Vagina (tissue), 2 donors: ENCODE measurements around the gene SKP2. TPM values are rescaled to one million over a fixed set of nuclear protein-coding genes. Genes with fewer than 3 reads are reported as not detected.

ENCODE experiments used
- DNase-seq, 2 donors: peaks; one replicate each; pipeline ENCODE4 v3.0.0-alpha.2; 2017; ENCODE audit errors: extremely low spot score in 2 of 2
- H3K27ac ChIP-seq: fragments of 200-600 bp; sonication (generic); one replicate; pipeline ENCODE4 v1.5.1; 2019
- H3K27me3 ChIP-seq: fragments of 200-600 bp; sonication (generic); one replicate; pipeline ENCODE4 v1.5.1; 2019
- H3K36me3 ChIP-seq, 2 donors: fragments of 200-600 bp; sonication (generic); one replicate each; pipeline ENCODE4 v1.5.1; 2017 to 2019
- H3K4me1 ChIP-seq: fragments of 200-600 bp; sonication (generic); one replicate; pipeline ENCODE4 v1.5.1; 2019
- H3K4me3 ChIP-seq, 2 donors: fragments of 200-600 bp; sonication (generic); 1 replicate in 1 of 2; 2 replicates in 1 of 2; pipeline ENCODE4 v1.5.1; 2016 to 2019
- H3K9me3 ChIP-seq: fragments of 200-600 bp; sonication (generic); one replicate; pipeline ENCODE4 v1.5.1; 2019
- CTCF ChIP-seq, 3 experiments: fragments of 450-650 bp in 2 of 3; fragments of 200-600 bp in 1 of 3; sonication (generic) in 1 of 3; IDR thresholded peaks; one replicate each; pipeline ENCODE4 v1.5.1; 2017 to 2019; ENCODE audit warnings: antibody characterized with exemption in 3 of 3, mild to moderate bottlenecking in 2 of 3, moderate library complexity in 2 of 3
- POLR2A ChIP-seq, 2 donors: fragments of 450-650 bp; IDR thresholded peaks; one replicate each; pipeline ENCODE4 v1.6.1; 2017; ENCODE audit warnings: antibody characterized with exemption in 2 of 2, mild to moderate bottlenecking in 2 of 2, moderate library complexity in 2 of 2
- POLR2AphosphoS5 ChIP-seq, 2 donors: sonication (generic); formaldehyde crosslinking; IDR thresholded peaks; one replicate each; pipeline ENCODE4 v1.9.0; 2017; ENCODE audit warnings: antibody characterized with exemption in 2 of 2, mild to moderate bottlenecking in 2 of 2, low read depth in 1 of 2; ENCODE audit not compliant: insufficient read depth in 1 of 2
- intact Hi-C: fragments of 100-400 bp; cut with DNase I; formaldehyde crosslinking; loops from one replicate; pipeline ENCODE4 v1.15.1; 2023
- total RNA-seq: library from RNA; depleted of rRNA; stranded (reverse); fragments of >200 nt; gene quantifications from one replicate; pipeline ENCODE4 v1.2.3, GENCODE V29; 2016

SKP2 gene
- total RNA-seq, 1 donor from 2014 or later = 12.0 TPM

GRCh38 chr5:36161361-36161760, 9.4 kb downstream of the SKP2 start:
- intact Hi-C loops = no loop called here
- Histone ChIP-seq H3K9me3 (no peaks in the 10 kb centered on the region), H3K27ac (no peak overlapping the region), H3K4me3 (no peak overlapping the region), H3K27me3 (no peaks in the 10 kb centered on the region), H3K4me1 (peaks cover 6% of the 10 kb centered on the region), H3K36me3 (peaks cover 0 to 31% of the 10 kb centered on the region in 2 donors)
- no peak for TF ChIP-seq CTCF (IDR thresholded peaks at IDR 0.05)
- TF ChIP-seq POLR2A (IDR thresholded peaks at IDR 0.05) = no peak
- no peak for TF ChIP-seq POLR2AphosphoS5 (IDR thresholded peaks at IDR 0.05; ENCODE audit: insufficient read depth in 1 of 2, low read depth in 1 of 2)
- DNase-seq = no peak

- peaks cover 0 to 46% of the 10 kb centered on the region in 2 donors for H3K36me3 ChIP-seq
- intact Hi-C loops = no loop called here
Observed at GRCh38 chr5:36162810-36163486, 11.0 kb downstream of the SKP2 start.

DNA sequence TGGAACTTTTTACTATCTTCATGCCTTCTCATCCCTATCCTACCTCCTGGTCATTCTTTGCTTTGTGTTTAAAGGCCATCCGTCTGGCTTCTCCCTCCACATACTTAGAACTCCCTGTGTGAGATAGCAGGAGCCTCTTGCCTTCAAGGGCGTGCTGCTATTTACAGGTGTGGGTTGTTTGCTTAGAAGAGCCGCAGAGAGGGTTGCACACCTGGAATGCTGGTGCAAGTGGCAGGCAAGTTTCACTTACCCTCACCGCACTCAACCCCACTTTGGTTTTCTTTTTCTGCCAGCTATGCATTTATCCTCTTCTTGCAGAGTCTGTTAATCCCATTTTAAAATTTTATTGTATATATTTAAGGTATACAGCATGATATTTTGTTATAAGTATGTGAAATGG, 12.6 kb downstream of the SKP2 start:
- DNase-seq = no peak
- H3K4me1 ChIP-seq = no peaks in the 10 kb centered on the region
- no peak overlapping the region for H3K4me3 ChIP-seq
- H3K9me3 ChIP-seq = no peaks in the 10 kb centered on the region
- intact Hi-C loops = no loop called here
- no peak for TF ChIP-seq CTCF (IDR thresholded peaks at IDR 0.05)
- no peak for TF ChIP-seq POLR2AphosphoS5 (IDR thresholded peaks at IDR 0.05; ENCODE audit: insufficient read depth in 1 of 2, low read depth in 1 of 2)
- no peak for TF ChIP-seq POLR2A (IDR thresholded peaks at IDR 0.05)
- no peaks in the 10 kb centered on the region for H3K27me3 ChIP-seq
- H3K36me3 ChIP-seq = peaks cover 0 to 52% of the 10 kb centered on the region in 2 donors
- no peak overlapping the region for H3K27ac ChIP-seq

More at GRCh38 chr5:36162810-36163486, 11.0 kb downstream of the SKP2 start:
- no peaks in the 10 kb centered on the region for H3K27me3 ChIP-seq
- no peaks in the 10 kb centered on the region for H3K9me3 ChIP-seq
- H3K4me3 ChIP-seq = no peak overlapping the region
- no peak for DNase-seq
- H3K27ac ChIP-seq = no peak overlapping the region
- TF ChIP-seq CTCF (IDR thresholded peaks at IDR 0.05) (no peak), POLR2A (IDR thresholded peaks at IDR 0.05) (no peak), POLR2AphosphoS5 (IDR thresholded peaks at IDR 0.05; ENCODE audit: insufficient read depth in 1 of 2, low read depth in 1 of 2) (no peak)
- no peaks in the 10 kb centered on the region for H3K4me1 ChIP-seq

- TF ChIP-seq POLR2AphosphoS5 (IDR thresholded peaks at IDR 0.05; ENCODE audit: insufficient read depth in 1 of 2, low read depth in 1 of 2) (no peak), POLR2A (IDR thresholded peaks at IDR 0.05) (no peak), CTCF (IDR thresholded peaks at IDR 0.05) (no peak)
- H3K4me1 ChIP-seq = no peaks in the 10 kb centered on the region
- H3K9me3 ChIP-seq = no peaks in the 10 kb centered on the region
- no peak overlapping the region for H3K4me3 ChIP-seq
- H3K27me3 ChIP-seq = no peaks in the 10 kb centered on the region
- no peak overlapping the region for H3K27ac ChIP-seq
- peaks cover 0 to 66% of the 10 kb centered on the region in 2 donors for H3K36me3 ChIP-seq
- no peak for DNase-seq
- intact Hi-C loops = no loop called here
Observed at GRCh38 chr5:36168737-36169136, 16.8 kb downstream of the SKP2 start.

GRCh38 chr5:36170832-36171424, 19.0 kb downstream of the SKP2 start:
- Histone ChIP-seq H3K9me3 (no peaks in the 10 kb centered on the region), H3K4me3 (no peak overlapping the region), H3K4me1 (no peaks in the 10 kb centered on the region), H3K27ac (no peak overlapping the region), H3K36me3 (peaks cover 0 to 61% of the 10 kb centered on the region in 2 donors), H3K27me3 (no peaks in the 10 kb centered on the region)
- TF ChIP-seq POLR2A (IDR thresholded peaks at IDR 0.05) (no peak), CTCF (IDR thresholded peaks at IDR 0.05) (no peak), POLR2AphosphoS5 (IDR thresholded peaks at IDR 0.05; ENCODE audit: insufficient read depth in 1 of 2, low read depth in 1 of 2) (no peak)
- no peak for DNase-seq
- intact Hi-C loops = no loop called here
